Activated naive CD8-positive, alpha-beta T cell (primary cell): ENCODE measurements around the gene CBX8.
A peak's percentile ranks its signal among the peaks of the same experiment; 100 is the strongest.

Source experiments
- H3K27ac Mint-ChIP-seq: one replicate; pipeline ENCODE4 v1.8.0; 2021; ENCODE audit warnings: mixed read lengths
- H3K27me3 Mint-ChIP-seq: one replicate; pipeline ENCODE4 v1.8.0; 2021; ENCODE audit warnings: mixed read lengths
- H3K36me3 Mint-ChIP-seq: one replicate; pipeline ENCODE4 v1.8.0; 2021; ENCODE audit warnings: mixed read lengths
- H3K4me1 Mint-ChIP-seq: one replicate; pipeline ENCODE4 v1.8.0; 2021; ENCODE audit warnings: low read depth, mixed read lengths
- H3K4me3 Mint-ChIP-seq: one replicate; pipeline ENCODE4 v1.8.0; 2021; ENCODE audit warnings: mild to moderate bottlenecking, mixed read lengths
- H3K9me3 Mint-ChIP-seq: one replicate; pipeline ENCODE4 v1.8.0; 2021; ENCODE audit warnings: low read depth, mixed read lengths

The CBX8 gene

GRCh38 chr17:79796444-79796762, 474 bp downstream of the CBX8 start:
- H3K27ac Mint-ChIP-seq = no peak overlapping the region
- no peaks in the 10 kb centered on the region for H3K9me3 Mint-ChIP-seq
- peaks cover 23% of the 10 kb centered on the region for H3K27me3 Mint-ChIP-seq
- H3K4me3 Mint-ChIP-seq = peak overlapping the region; percentile 81
- peaks cover 3% of the 10 kb centered on the region for H3K36me3 Mint-ChIP-seq
- peaks cover 31% of the 10 kb centered on the region for H3K4me1 Mint-ChIP-seq

GRCh38 chr17:79795795-79796443, 958 bp downstream of the CBX8 start:
- Mint-ChIP-seq H3K4me3 (peak overlapping the region; percentile 81), H3K27ac (no peak overlapping the region), H3K9me3 (no peaks in the 10 kb centered on the region), H3K36me3 (peaks cover 3% of the 10 kb centered on the region), H3K27me3 (peaks cover 23% of the 10 kb centered on the region), H3K4me1 (peaks cover 33% of the 10 kb centered on the region)

GRCh38 chr17:79794659-79795511, 2.0 kb downstream of the CBX8 start:
- no peak overlapping the region for H3K27ac Mint-ChIP-seq
- H3K4me3 Mint-ChIP-seq = no peak overlapping the region
- peaks cover 3% of the 10 kb centered on the region for H3K36me3 Mint-ChIP-seq
- peaks cover 27% of the 10 kb centered on the region for H3K4me1 Mint-ChIP-seq
- H3K9me3 Mint-ChIP-seq = no peaks in the 10 kb centered on the region
- H3K27me3 Mint-ChIP-seq = peaks cover 20% of the 10 kb centered on the region

- Mint-ChIP-seq H3K4me3 (no peak overlapping the region), H3K36me3 (peaks cover 3% of the 10 kb centered on the region), H3K27me3 (peaks cover 14% of the 10 kb centered on the region), H3K4me1 (peaks cover 24% of the 10 kb centered on the region), H3K9me3 (no peaks in the 10 kb centered on the region), H3K27ac (no peak overlapping the region)
Measured at GRCh38 chr17:79793924-79794304, 3.0 kb downstream of the CBX8 start.

- Mint-ChIP-seq H3K36me3 (peaks cover 3% of the 10 kb centered on the region), H3K4me1 (peaks cover 23% of the 10 kb centered on the region), H3K4me3 (no peak overlapping the region), H3K27ac (no peak overlapping the region), H3K9me3 (no peaks in the 10 kb centered on the region), H3K27me3 (peaks cover 16% of the 10 kb centered on the region)
Measured at GRCh38 chr17:79792984-79793923, 3.6 kb downstream of the CBX8 start.

GRCh38 chr17:79792341-79792871, 4.5 kb downstream of the CBX8 start:
- Mint-ChIP-seq H3K9me3 (no peaks in the 10 kb centered on the region), H3K4me1 (peaks cover 23% of the 10 kb centered on the region), H3K36me3 (peaks cover 3% of the 10 kb centered on the region), H3K27ac (no peak overlapping the region), H3K27me3 (peaks cover 22% of the 10 kb centered on the region), H3K4me3 (peak overlapping the region; percentile 37)

GRCh38 chr17:79791735-79792161, 5.1 kb downstream of the CBX8 start:
- H3K27me3 Mint-ChIP-seq = peaks cover 27% of the 10 kb centered on the region
- peaks cover 23% of the 10 kb centered on the region for H3K4me1 Mint-ChIP-seq
- H3K4me3 Mint-ChIP-seq = no peak overlapping the region

GRCh38 chr17:79790805-79791734, 5.8 kb downstream of the CBX8 start:
- Mint-ChIP-seq H3K27ac (no peak overlapping the region), H3K4me3 (peak overlapping the region; percentile 20), H3K9me3 (no peaks in the 10 kb centered on the region), H3K36me3 (peaks cover 3% of the 10 kb centered on the region), H3K4me1 (peaks cover 19% of the 10 kb centered on the region), H3K27me3 (peaks cover 30% of the 10 kb centered on the region)

More at GRCh38 chr17:79791735-79792161, 5.1 kb downstream of the CBX8 start:
- H3K27ac Mint-ChIP-seq = no peak overlapping the region
- peaks cover 3% of the 10 kb centered on the region for H3K36me3 Mint-ChIP-seq
- H3K9me3 Mint-ChIP-seq = no peaks in the 10 kb centered on the region

GRCh38 chr17:79789943-79790804, 6.7 kb downstream of the CBX8 start:
- Mint-ChIP-seq H3K27ac (no peak overlapping the region), H3K4me3 (no peak overlapping the region), H3K9me3 (no peaks in the 10 kb centered on the region), H3K36me3 (peaks cover 3% of the 10 kb centered on the region), H3K4me1 (peaks cover 14% of the 10 kb centered on the region), H3K27me3 (peaks cover 32% of the 10 kb centered on the region)

GRCh38 chr17:79788989-79789942, 7.6 kb downstream of the CBX8 start:
- Mint-ChIP-seq H3K27me3 (peaks cover 33% of the 10 kb centered on the region), H3K4me3 (no peak overlapping the region), H3K4me1 (peaks cover 14% of the 10 kb centered on the region), H3K36me3 (peaks cover 3% of the 10 kb centered on the region), H3K27ac (no peak overlapping the region), H3K9me3 (no peaks in the 10 kb centered on the region)

- peaks cover 31% of the 10 kb centered on the region for H3K27me3 Mint-ChIP-seq
- H3K36me3 Mint-ChIP-seq = no peaks in the 10 kb centered on the region
- peaks cover 14% of the 10 kb centered on the region for H3K4me1 Mint-ChIP-seq
- peak overlapping the region; percentile 44 for H3K4me3 Mint-ChIP-seq
- no peak overlapping the region for H3K27ac Mint-ChIP-seq
- H3K9me3 Mint-ChIP-seq = no peaks in the 10 kb centered on the region
Measured at GRCh38 chr17:79788455-79788854, 8.4 kb downstream of the CBX8 start.

- Mint-ChIP-seq H3K9me3 (no peaks in the 10 kb centered on the region), H3K36me3 (no peaks in the 10 kb centered on the region)
Measured at GRCh38 chr17:79786930-79787643, 9.8 kb downstream of the CBX8 start.

More at GRCh38 chr17:79786930-79787643, 9.8 kb downstream of the CBX8 start:
- Mint-ChIP-seq H3K27ac (no peak overlapping the region), H3K27me3 (peaks cover 33% of the 10 kb centered on the region), H3K4me1 (peaks cover 16% of the 10 kb centered on the region), H3K4me3 (no peak overlapping the region)
